Epithelial cell of esophagus (primary cell): ENCODE results near the gene PRUNE2.

ENCODE experiments used
- DNase-seq: peaks from one replicate; pipeline ENCODE4 v3.0.0; 2010; ENCODE audit warnings: low read depth
- H3K4me3 ChIP-seq: 2 replicates; pipeline ENCODE4 v1.5.1; 2011; ENCODE audit warnings: mild to moderate bottlenecking, low read length, control low read depth
- TF ChIP-seq, protein P1 (sequence below): IDR thresholded peaks from 2 replicates; pipeline ENCODE4 v1.5.1; 2011; ENCODE audit warnings: low read depth, mild to moderate bottlenecking, low read length, control low read depth, inconsistent platforms; ENCODE audit not compliant: insufficient read depth; ENCODE audit errors: missing control alignments

Gene PRUNE2

DNA sequence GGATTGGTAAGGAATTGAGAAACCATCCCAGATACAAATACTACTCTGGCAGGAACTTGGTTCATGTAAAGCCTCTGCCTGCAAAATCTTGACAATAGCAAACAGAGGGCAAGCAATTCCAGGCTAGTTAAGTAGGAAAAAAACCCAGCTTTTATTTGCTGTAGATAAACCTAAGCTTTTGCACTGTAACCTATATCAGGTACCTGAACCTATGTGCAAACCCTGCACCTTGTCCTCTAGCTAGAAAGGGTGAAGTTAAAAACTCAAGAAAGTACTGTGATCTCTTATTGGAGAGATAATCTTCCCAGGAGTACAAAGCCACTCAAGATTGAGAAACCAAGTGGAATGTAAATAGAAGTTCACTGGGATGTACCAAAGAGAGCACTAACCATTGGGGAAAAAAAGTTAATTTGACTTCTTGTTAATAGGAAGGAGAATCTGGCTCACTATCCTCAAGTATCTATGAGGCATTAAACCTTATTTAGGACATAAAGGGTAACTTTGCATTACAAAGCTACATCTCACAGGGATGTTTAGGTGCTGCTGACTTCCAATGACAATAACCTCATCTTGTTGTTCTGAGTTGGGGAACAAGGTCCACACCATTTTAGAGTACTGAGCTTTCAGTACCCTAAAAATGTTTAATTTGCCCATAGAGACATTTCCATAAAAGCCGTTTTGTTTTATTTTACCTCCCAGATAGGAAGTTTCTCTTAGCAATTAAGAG lies 215.5 kb downstream of the PRUNE2 start:
- DNase-seq: no peak
- no peak overlapping the region for H3K4me3 ChIP-seq
- TF ChIP-seq, protein P1, sequence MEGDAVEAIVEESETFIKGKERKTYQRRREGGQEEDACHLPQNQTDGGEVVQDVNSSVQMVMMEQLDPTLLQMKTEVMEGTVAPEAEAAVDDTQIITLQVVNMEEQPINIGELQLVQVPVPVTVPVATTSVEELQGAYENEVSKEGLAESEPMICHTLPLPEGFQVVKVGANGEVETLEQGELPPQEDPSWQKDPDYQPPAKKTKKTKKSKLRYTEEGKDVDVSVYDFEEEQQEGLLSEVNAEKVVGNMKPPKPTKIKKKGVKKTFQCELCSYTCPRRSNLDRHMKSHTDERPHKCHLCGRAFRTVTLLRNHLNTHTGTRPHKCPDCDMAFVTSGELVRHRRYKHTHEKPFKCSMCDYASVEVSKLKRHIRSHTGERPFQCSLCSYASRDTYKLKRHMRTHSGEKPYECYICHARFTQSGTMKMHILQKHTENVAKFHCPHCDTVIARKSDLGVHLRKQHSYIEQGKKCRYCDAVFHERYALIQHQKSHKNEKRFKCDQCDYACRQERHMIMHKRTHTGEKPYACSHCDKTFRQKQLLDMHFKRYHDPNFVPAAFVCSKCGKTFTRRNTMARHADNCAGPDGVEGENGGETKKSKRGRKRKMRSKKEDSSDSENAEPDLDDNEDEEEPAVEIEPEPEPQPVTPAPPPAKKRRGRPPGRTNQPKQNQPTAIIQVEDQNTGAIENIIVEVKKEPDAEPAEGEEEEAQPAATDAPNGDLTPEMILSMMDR: no peak

DNA sequence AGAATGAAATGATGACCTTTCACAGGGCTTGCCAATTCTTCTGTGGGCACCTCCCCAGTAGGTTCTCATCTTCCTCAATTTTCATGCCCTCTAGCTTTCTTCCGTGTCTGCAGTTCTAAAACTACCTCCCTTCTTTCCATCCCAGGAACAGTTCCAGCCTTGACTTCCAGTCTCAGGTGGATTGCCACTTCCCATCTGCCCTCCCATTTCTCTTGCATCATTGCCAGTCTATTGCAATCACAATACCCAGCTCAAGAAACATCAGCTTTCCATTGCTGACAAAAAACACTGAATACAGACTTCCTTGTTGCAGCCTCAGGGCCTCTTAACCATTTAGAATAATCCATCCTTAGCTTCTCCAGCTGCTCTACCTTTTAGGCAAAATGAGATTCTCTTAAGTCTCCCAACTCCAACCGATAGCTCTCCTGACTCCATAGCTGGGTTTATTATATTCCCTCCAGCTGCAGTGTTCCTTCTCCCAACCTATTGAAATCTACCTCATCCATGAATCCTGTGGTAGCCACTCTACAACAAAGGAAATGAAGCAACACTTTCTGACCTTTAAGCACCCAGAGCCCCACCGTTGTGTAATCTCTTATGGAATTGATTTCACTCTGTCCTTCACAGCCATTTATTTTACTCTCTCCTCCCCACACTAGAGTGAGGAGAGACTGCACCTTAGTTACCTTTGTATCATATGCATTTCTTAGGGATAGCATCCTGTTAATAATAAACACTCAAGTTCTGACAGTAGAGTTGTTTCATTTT lies 217.3 kb downstream of the PRUNE2 start:
- no peak overlapping the region for H3K4me3 ChIP-seq
- TF ChIP-seq, protein P1: no peak
- DNase-seq: no peak

DNA sequence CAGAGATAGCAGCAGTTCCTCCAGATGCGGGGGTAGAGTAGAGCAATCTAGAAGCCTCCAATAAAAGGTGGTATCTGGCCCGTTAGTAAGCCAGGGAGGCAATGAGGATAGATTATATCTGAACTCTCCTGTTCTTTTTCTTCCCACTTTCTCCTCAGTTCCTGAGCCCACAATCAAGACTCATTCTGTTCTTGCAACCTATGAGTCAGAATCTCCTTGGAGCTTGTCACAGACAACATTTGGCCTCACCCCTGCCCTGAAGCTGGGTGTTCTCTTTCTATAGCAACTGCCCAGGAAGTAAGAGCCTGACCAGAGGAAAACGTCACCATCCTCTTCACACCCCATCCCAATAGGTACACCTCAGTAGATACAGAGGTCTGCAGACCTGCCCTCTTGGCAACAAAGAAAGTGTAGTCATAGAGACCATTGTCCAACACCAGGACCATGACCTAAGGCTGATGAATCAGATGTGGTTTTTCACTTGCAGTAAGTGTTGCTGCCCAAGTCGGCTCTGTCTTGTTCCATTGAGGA lies 218.0 kb downstream of the PRUNE2 start:
- DNase-seq: peak; percentile 62
- TF ChIP-seq, protein P1: no peak
- no peak overlapping the region for H3K4me3 ChIP-seq

DNA sequence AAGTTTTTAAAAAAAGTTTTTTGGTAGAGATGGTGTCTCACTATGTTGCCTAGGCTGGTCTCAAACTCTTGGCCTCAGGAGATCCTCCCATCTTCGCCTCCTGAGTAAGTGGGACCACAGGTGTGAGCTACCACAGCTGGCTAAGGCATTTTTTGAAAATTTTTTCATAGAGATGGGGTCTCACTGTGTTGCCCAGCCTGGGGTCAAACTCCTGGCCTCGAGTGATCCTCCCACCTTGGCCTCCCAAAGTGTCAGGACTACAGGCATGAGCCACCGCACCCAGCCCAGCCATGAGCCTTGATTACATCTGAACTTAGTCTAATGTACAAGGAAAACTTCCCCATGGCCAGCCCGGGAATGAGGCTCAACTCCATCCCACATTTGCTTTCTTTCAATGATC lies 219.2 kb downstream of the PRUNE2 start:
- no peak for DNase-seq
- TF ChIP-seq, protein P1: no peak
- no peak overlapping the region for H3K4me3 ChIP-seq

DNA sequence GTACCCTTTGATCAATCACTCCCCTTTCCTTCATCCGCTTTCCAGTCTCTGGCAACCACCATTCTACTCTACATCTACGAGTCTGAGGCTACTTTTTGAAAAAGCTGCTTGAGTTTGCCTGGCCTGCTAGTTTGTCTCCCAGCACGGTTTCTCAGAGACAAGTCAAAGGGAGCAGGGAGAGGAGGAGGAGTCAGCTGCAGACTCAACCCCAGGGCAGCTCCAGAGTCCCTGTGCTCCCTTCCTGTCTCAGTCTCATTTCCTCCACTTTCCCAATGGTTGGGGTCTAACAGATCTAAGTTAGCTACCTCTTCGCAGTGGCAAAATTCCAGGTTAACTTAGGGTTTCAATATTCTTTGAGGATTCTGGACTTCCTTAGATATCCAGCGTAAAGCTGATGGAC lies 221.7 kb downstream of the PRUNE2 start:
- TF ChIP-seq, protein P1: no peak
- no peak for DNase-seq
- H3K4me3 ChIP-seq: no peak overlapping the region

DNA sequence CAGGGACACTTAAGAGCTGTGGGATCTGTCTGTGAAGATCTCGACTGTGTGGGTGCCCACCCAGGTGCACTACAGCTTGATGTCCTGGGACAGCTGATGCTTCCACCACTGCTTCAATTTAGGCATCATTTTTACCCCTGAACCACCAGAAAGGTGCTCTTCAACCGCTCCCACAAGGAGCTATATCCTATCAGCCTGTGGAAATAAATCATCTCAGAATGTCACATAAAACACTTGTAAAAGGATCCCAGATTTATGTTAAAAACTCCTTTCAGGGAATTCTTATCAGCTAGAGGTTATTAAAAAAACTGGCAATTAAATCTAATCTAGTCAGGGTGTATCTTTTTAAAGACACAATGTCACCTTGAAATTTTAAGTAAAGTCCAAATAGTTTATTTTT lies 224.4 kb downstream of the PRUNE2 start:
- H3K4me3 ChIP-seq: no peak overlapping the region
- TF ChIP-seq, protein P1: no peak
- DNase-seq: no peak
